GM12892 (cell line): ENCODE data around the gene CCDC32.

Source experiments
- POLR2A ChIP-seq: IDR thresholded peaks from 2 replicates; pipeline ENCODE4 v1.6.1; 2011; ENCODE audit warnings: low read depth, low read length, control low read depth
- POLR2AphosphoS5 ChIP-seq: IDR thresholded peaks from 2 replicates; pipeline ENCODE4 v1.6.1; 2011; ENCODE audit warnings: low read depth, low read length, control low read depth

- no peak for TF ChIP-seq POLR2A
- no peak for TF ChIP-seq POLR2AphosphoS5
These were observed 54.6 kb downstream of the CCDC32 start for GRCh38 chr15:40510201-40510600.
